Activated T-cell treated with anti-CD3 and anti-CD28 coated beads, Interleukin-2, amount 50 U/mL, for 72 hours (primary cell): ENCODE data around the gene SRRM4. TPM values are rescaled to one million over a fixed set of nuclear protein-coding genes. Genes with fewer than 3 reads are reported as not detected.

Experiments
- ATAC-seq, 2 donors: fragments of 150-1000 bp; cut with Tn5 transposase; replicated peaks in 1 of 2; 2 replicates each; pipeline ENCODE4 v1.10.0; 2021; ENCODE audit warnings: moderate library complexity in 2 of 2, mild to moderate bottlenecking in 1 of 2
- DNase-seq, 2 donors: peaks; one replicate each; pipeline ENCODE4 v3.0.0; 2021 to 2022; ENCODE audit warnings: mixed read lengths in 1 of 2
- H3K27ac Mint-ChIP-seq: one replicate; pipeline ENCODE4 v1.8.0; 2022; ENCODE audit warnings: mild to moderate bottlenecking, moderate library complexity, mixed read lengths
- H3K27me3 Mint-ChIP-seq: one replicate; pipeline ENCODE4 v1.8.0; 2022; ENCODE audit warnings: low read depth, mixed read lengths
- H3K36me3 Mint-ChIP-seq, 2 donors: one replicate each; pipeline ENCODE4 v1.8.0; 2022; ENCODE audit warnings: mixed read lengths in 2 of 2, mild to moderate bottlenecking in 1 of 2; ENCODE audit not compliant: insufficient read depth in 2 of 2
- H3K4me1 Mint-ChIP-seq: one replicate; pipeline ENCODE4 v1.8.0; 2022; ENCODE audit warnings: low read depth, mixed read lengths
- H3K4me3 Mint-ChIP-seq, 2 donors: one replicate each; pipeline ENCODE4 v1.8.0; 2022; ENCODE audit warnings: mild to moderate bottlenecking in 2 of 2, mixed read lengths in 2 of 2, moderate library complexity in 2 of 2
- H3K9me3 Mint-ChIP-seq, 2 donors: one replicate each; pipeline ENCODE4 v1.8.0; 2022; ENCODE audit warnings: mixed read lengths in 2 of 2
- total RNA-seq, 2 donors: library from RNA; stranded (reverse); gene quantifications; one replicate each; pipeline ENCODE4 v1.2.3, GENCODE V29; 2022

The SRRM4 gene
- total RNA-seq, 2 donors from 2014 or later: not detected

GRCh38 chr12:119198440-119198839 is 217.1 kb downstream of the SRRM4 start:
- DNase-seq (no peak), ATAC-seq (no peak)
- no peak overlapping the region for H3K4me3 Mint-ChIP-seq

GRCh38 chr12:119200601-119201000 is 219.3 kb downstream of the SRRM4 start:
- Mint-ChIP-seq H3K27me3 (no peaks in the 10 kb centered on the region), H3K4me1 (no peaks in the 10 kb centered on the region), H3K36me3 (no peaks in the 10 kb centered on the region), H3K4me3 (no peak overlapping the region), H3K9me3 (no peaks in the 10 kb centered on the region), H3K27ac (no peak overlapping the region)
- ATAC-seq (no peak), DNase-seq (no peak)

More at GRCh38 chr12:119198440-119198839, 217.1 kb downstream of the SRRM4 start:
- H3K27ac Mint-ChIP-seq: no peak overlapping the region
- H3K4me1 Mint-ChIP-seq: no peaks in the 10 kb centered on the region
- no peaks in the 10 kb centered on the region for H3K36me3 Mint-ChIP-seq
- H3K9me3 Mint-ChIP-seq: peaks cover 0 to 1% of the 10 kb centered on the region in 2 donors
- H3K27me3 Mint-ChIP-seq: no peaks in the 10 kb centered on the region

- no peaks in the 10 kb centered on the region for H3K27me3 Mint-ChIP-seq
- H3K27ac Mint-ChIP-seq: no peak overlapping the region
- no peaks in the 10 kb centered on the region for H3K9me3 Mint-ChIP-seq
- no peaks in the 10 kb centered on the region for H3K36me3 Mint-ChIP-seq
- DNase-seq (no peak), ATAC-seq (no peak)
- no peaks in the 10 kb centered on the region for H3K4me1 Mint-ChIP-seq
- H3K4me3 Mint-ChIP-seq: no peak overlapping the region
Observed at GRCh38 chr12:119201789-119202543, 220.6 kb downstream of the SRRM4 start.

- no peak overlapping the region for H3K4me3 Mint-ChIP-seq
- no peaks in the 10 kb centered on the region for H3K27me3 Mint-ChIP-seq
- no peak overlapping the region for H3K27ac Mint-ChIP-seq
- DNase-seq (no peak), ATAC-seq (no peak)
- no peaks in the 10 kb centered on the region for H3K9me3 Mint-ChIP-seq
- no peaks in the 10 kb centered on the region for H3K36me3 Mint-ChIP-seq
- no peaks in the 10 kb centered on the region for H3K4me1 Mint-ChIP-seq
Observed at GRCh38 chr12:119202544-119202943, 221.2 kb downstream of the SRRM4 start.

- no peak for DNase-seq
- H3K36me3 Mint-ChIP-seq: no peaks in the 10 kb centered on the region
- H3K27me3 Mint-ChIP-seq: no peaks in the 10 kb centered on the region
- no peak for ATAC-seq
- no peaks in the 10 kb centered on the region for H3K9me3 Mint-ChIP-seq
- H3K4me1 Mint-ChIP-seq: no peaks in the 10 kb centered on the region
- H3K4me3 Mint-ChIP-seq: no peak overlapping the region
- no peak overlapping the region for H3K27ac Mint-ChIP-seq
Observed at GRCh38 chr12:119204131-119204530, 222.8 kb downstream of the SRRM4 start.

GRCh38 chr12:119204671-119205285 is 223.4 kb downstream of the SRRM4 start:
- H3K9me3 Mint-ChIP-seq: no peaks in the 10 kb centered on the region
- H3K4me1 Mint-ChIP-seq: no peaks in the 10 kb centered on the region
- DNase-seq: no peak
- no peak overlapping the region for H3K27ac Mint-ChIP-seq
- no peaks in the 10 kb centered on the region for H3K27me3 Mint-ChIP-seq
- no peak for ATAC-seq
- no peak overlapping the region for H3K4me3 Mint-ChIP-seq
- no peaks in the 10 kb centered on the region for H3K36me3 Mint-ChIP-seq

GRCh38 chr12:119206348-119207062 is 225.2 kb downstream of the SRRM4 start:
- ATAC-seq (no peak), DNase-seq (no peak)
- no peak overlapping the region for H3K4me3 Mint-ChIP-seq
- no peaks in the 10 kb centered on the region for H3K27me3 Mint-ChIP-seq
- H3K36me3 Mint-ChIP-seq: no peaks in the 10 kb centered on the region
- no peak overlapping the region for H3K27ac Mint-ChIP-seq
- no peaks in the 10 kb centered on the region for H3K9me3 Mint-ChIP-seq
- H3K4me1 Mint-ChIP-seq: no peaks in the 10 kb centered on the region

- H3K4me1 Mint-ChIP-seq: no peaks in the 10 kb centered on the region
- no peaks in the 10 kb centered on the region for H3K36me3 Mint-ChIP-seq
- H3K27me3 Mint-ChIP-seq: no peaks in the 10 kb centered on the region
- ATAC-seq (no peak), DNase-seq (no peak)
- no peak overlapping the region for H3K27ac Mint-ChIP-seq
- no peaks in the 10 kb centered on the region for H3K9me3 Mint-ChIP-seq
- H3K4me3 Mint-ChIP-seq: no peak overlapping the region
Observed at GRCh38 chr12:119207063-119207560, 225.8 kb downstream of the SRRM4 start.

- ATAC-seq (no peak), DNase-seq (no peak)
- Mint-ChIP-seq H3K9me3 (no peaks in the 10 kb centered on the region), H3K27me3 (no peaks in the 10 kb centered on the region), H3K27ac (no peak overlapping the region), H3K36me3 (no peaks in the 10 kb centered on the region), H3K4me1 (no peaks in the 10 kb centered on the region), H3K4me3 (no peak overlapping the region)
Observed at GRCh38 chr12:119208626-119209061, 227.3 kb downstream of the SRRM4 start.

GRCh38 chr12:119211884-119212283 is 230.5 kb downstream of the SRRM4 start:
- Mint-ChIP-seq H3K4me3 (no peak overlapping the region), H3K27me3 (no peaks in the 10 kb centered on the region), H3K4me1 (no peaks in the 10 kb centered on the region), H3K36me3 (no peaks in the 10 kb centered on the region), H3K9me3 (no peaks in the 10 kb centered on the region), H3K27ac (no peak overlapping the region)
- ATAC-seq (no peak), DNase-seq (no peak)

Other genes with a start within 250 kb of the SRRM4 start
- not detected for gene HSPB8, start 197.4 kb downstream of the SRRM4 start, total RNA-seq